ENCODE results near the gene USP5.
"Not testable (repeated sequence)": the region's sequence is repeated elsewhere in the genome, so short reads cannot be mapped to it uniquely, and the experiment has no call there.

GRCh38 chr12:6879824-6880223 lies 27.9 kb downstream of the USP5 start:
- not testable (repeated sequence) for TF ChIP-seq CTCF (IDR thresholded peaks at IDR 0.05; ENCODE audit: insufficient read depth, low read length, poor library complexity, severe bottlenecking); EZH2phosphoT487 (conservative IDR thresholded peaks at IDR 0.05; ENCODE audit: low read length)
